ENCODE results near the gene TCF7L1. TPM values are rescaled to one million over a fixed set of nuclear protein-coding genes. Genes with fewer than 3 reads are reported as not detected.

Gene TCF7L1
- total and polyA plus RNA-seq, 5 donors, result 12.0 to 13.8 (median 12.9) TPM

- ATAC-seq, result no peak
- H3K9me3 ChIP-seq (ENCODE audit: control insufficient read depth, low read length), result no peaks in the 10 kb centered on the region
- intact Hi-C loops (cut with DNase I), result no loop called here
- H3K4me1 ChIP-seq (ENCODE audit: control insufficient read depth, insufficient read depth, low read length), result peaks cover 21% of the 10 kb centered on the region
- WGBS, result 97% methylated on average over 9 of the region's 9 CpGs
- DNase-seq, result no peak
- no peak overlapping the region for H3K27ac ChIP-seq (ENCODE audit: low read length)
- no peaks in the 10 kb centered on the region for H3K27me3 ChIP-seq (ENCODE audit: control insufficient read depth, insufficient read depth)
- no peak overlapping the region for H3K4me3 ChIP-seq (ENCODE audit: low read length)
Measured at GRCh38 chr2:85184231-85184630, 51.0 kb downstream of the TCF7L1 start.

GRCh38 chr2:85184990-85185389 lies 51.8 kb downstream of the TCF7L1 start:
- Histone ChIP-seq H3K4me1 (ENCODE audit: control insufficient read depth, insufficient read depth, low read length) (peaks cover 17% of the 10 kb centered on the region), H3K27ac (ENCODE audit: low read length) (no peak overlapping the region), H3K27me3 (ENCODE audit: control insufficient read depth, insufficient read depth) (no peaks in the 10 kb centered on the region), H3K4me3 (ENCODE audit: low read length) (no peak overlapping the region), H3K9me3 (ENCODE audit: control insufficient read depth, low read length) (no peaks in the 10 kb centered on the region)
- WGBS, result 96% methylated on average over 6 of the region's 6 CpGs
- ATAC-seq, result no peak
- no peak for DNase-seq
- intact Hi-C loops (cut with DNase I), result no loop called here

- DNase-seq, result no peak
- WGBS, result 82% methylated on average over 7 of the region's 7 CpGs
- H3K4me1 ChIP-seq (ENCODE audit: control insufficient read depth, insufficient read depth, low read length), result peaks cover 13% of the 10 kb centered on the region
- no peak for ATAC-seq
- H3K4me3 ChIP-seq (ENCODE audit: low read length), result no peak overlapping the region
- intact Hi-C loops (cut with DNase I), result no loop called here
- no peaks in the 10 kb centered on the region for H3K27me3 ChIP-seq (ENCODE audit: control insufficient read depth, insufficient read depth)
- H3K9me3 ChIP-seq (ENCODE audit: control insufficient read depth, low read length), result no peaks in the 10 kb centered on the region
- H3K27ac ChIP-seq (ENCODE audit: low read length), result no peak overlapping the region
Measured at GRCh38 chr2:85185431-85185940, 52.3 kb downstream of the TCF7L1 start.

GRCh38 chr2:85187069-85187468 lies 53.9 kb downstream of the TCF7L1 start:
- H3K27me3 ChIP-seq (ENCODE audit: control insufficient read depth, insufficient read depth), result no peaks in the 10 kb centered on the region

GRCh38 chr2:85188852-85189251 lies 55.7 kb downstream of the TCF7L1 start:
- H3K27me3 ChIP-seq (ENCODE audit: control insufficient read depth, insufficient read depth), result no peaks in the 10 kb centered on the region
- no peak overlapping the region for H3K4me3 ChIP-seq (ENCODE audit: low read length)
- intact Hi-C loops (cut with DNase I), result no loop called here
- DNase-seq (no peak), ATAC-seq (no peak)
- H3K4me1 ChIP-seq (ENCODE audit: control insufficient read depth, insufficient read depth, low read length), result peaks cover 2% of the 10 kb centered on the region
- WGBS, result 41% methylated on average over 5 of the region's 5 CpGs
- H3K9me3 ChIP-seq (ENCODE audit: control insufficient read depth, low read length), result no peaks in the 10 kb centered on the region
- H3K27ac ChIP-seq (ENCODE audit: low read length), result no peak overlapping the region

More at GRCh38 chr2:85187069-85187468, 53.9 kb downstream of the TCF7L1 start:
- H3K4me3 ChIP-seq (ENCODE audit: low read length), result no peak overlapping the region
- H3K4me1 ChIP-seq (ENCODE audit: control insufficient read depth, insufficient read depth, low read length), result peaks cover 2% of the 10 kb centered on the region
- no peak overlapping the region for H3K27ac ChIP-seq (ENCODE audit: low read length)
- ATAC-seq (no peak), DNase-seq (no peak)
- 71% methylated on average over 2 of the region's 2 CpGs for WGBS
- no peaks in the 10 kb centered on the region for H3K9me3 ChIP-seq (ENCODE audit: control insufficient read depth, low read length)
- intact Hi-C loops (cut with DNase I), result no loop called here

- 76% methylated on average over 12 of the region's 12 CpGs for WGBS
- Histone ChIP-seq H3K27me3 (ENCODE audit: control insufficient read depth, insufficient read depth) (no peaks in the 10 kb centered on the region), H3K4me3 (ENCODE audit: low read length) (no peak overlapping the region), H3K4me1 (ENCODE audit: control insufficient read depth, insufficient read depth, low read length) (peaks cover 2% of the 10 kb centered on the region), H3K9me3 (ENCODE audit: control insufficient read depth, low read length) (no peaks in the 10 kb centered on the region), H3K27ac (ENCODE audit: low read length) (no peak overlapping the region)
- no peak for DNase-seq
- intact Hi-C loops (cut with DNase I), result no loop called here
- ATAC-seq, result no peak
Measured at GRCh38 chr2:85189606-85190270, 56.5 kb downstream of the TCF7L1 start.

- Histone ChIP-seq H3K27ac (ENCODE audit: low read length) (no peak overlapping the region), H3K27me3 (ENCODE audit: control insufficient read depth, insufficient read depth) (no peaks in the 10 kb centered on the region), H3K4me3 (ENCODE audit: low read length) (no peak overlapping the region), H3K4me1 (ENCODE audit: control insufficient read depth, insufficient read depth, low read length) (peaks cover 2% of the 10 kb centered on the region), H3K9me3 (ENCODE audit: control insufficient read depth, low read length) (no peaks in the 10 kb centered on the region)
- intact Hi-C loops (cut with DNase I), result no loop called here
- peak; percentile 26 to 40 for ATAC-seq
- peak in 1 of 3 donors; percentile 56 for DNase-seq
- WGBS, result 64% methylated on average over 2 of the region's 2 CpGs
Measured at GRCh38 chr2:85191157-85191556, 58.0 kb downstream of the TCF7L1 start.

- Histone ChIP-seq H3K4me1 (ENCODE audit: control insufficient read depth, insufficient read depth, low read length) (peaks cover 3% of the 10 kb centered on the region), H3K4me3 (ENCODE audit: low read length) (no peak overlapping the region), H3K27me3 (ENCODE audit: control insufficient read depth, insufficient read depth) (no peaks in the 10 kb centered on the region), H3K27ac (ENCODE audit: low read length) (no peak overlapping the region), H3K9me3 (ENCODE audit: control insufficient read depth, low read length) (no peaks in the 10 kb centered on the region)
- ATAC-seq, result no peak
- WGBS, result 88% methylated on average over 8 of the region's 8 CpGs
- intact Hi-C loops (cut with DNase I), result no loop called here
- DNase-seq, result no peak
Measured at GRCh38 chr2:85194780-85195480, 61.7 kb downstream of the TCF7L1 start.

GRCh38 chr2:85195956-85196355 lies 62.8 kb downstream of the TCF7L1 start:
- H3K27me3 ChIP-seq (ENCODE audit: control insufficient read depth, insufficient read depth), result no peaks in the 10 kb centered on the region
- 63% methylated on average over 5 of the region's 5 CpGs for WGBS
- no peak overlapping the region for H3K27ac ChIP-seq (ENCODE audit: low read length)
- no peaks in the 10 kb centered on the region for H3K9me3 ChIP-seq (ENCODE audit: control insufficient read depth, low read length)
- no peak overlapping the region for H3K4me3 ChIP-seq (ENCODE audit: low read length)
- DNase-seq (no peak), ATAC-seq (peak in 1 of 2 donors; percentile 46)
- peaks cover 3% of the 10 kb centered on the region for H3K4me1 ChIP-seq (ENCODE audit: control insufficient read depth, insufficient read depth, low read length)
- intact Hi-C loops (cut with DNase I), result no loop called here

- 55% methylated on average over 3 of the region's 3 CpGs for WGBS
- H3K4me1 ChIP-seq (ENCODE audit: control insufficient read depth, insufficient read depth, low read length), result peaks cover 3% of the 10 kb centered on the region
- no peak overlapping the region for H3K4me3 ChIP-seq (ENCODE audit: low read length)
- no peak overlapping the region for H3K27ac ChIP-seq (ENCODE audit: low read length)
- DNase-seq (no peak), ATAC-seq (peak; percentile 74 to 88)
- intact Hi-C loops (cut with DNase I), result no loop called here
- H3K9me3 ChIP-seq (ENCODE audit: control insufficient read depth, low read length), result no peaks in the 10 kb centered on the region
- H3K27me3 ChIP-seq (ENCODE audit: control insufficient read depth, insufficient read depth), result no peaks in the 10 kb centered on the region
Measured at GRCh38 chr2:85199698-85200097, 66.5 kb downstream of the TCF7L1 start.

- Histone ChIP-seq H3K27ac (ENCODE audit: low read length) (no peak overlapping the region), H3K4me3 (ENCODE audit: low read length) (no peak overlapping the region), H3K27me3 (ENCODE audit: control insufficient read depth, insufficient read depth) (no peaks in the 10 kb centered on the region), H3K4me1 (ENCODE audit: control insufficient read depth, insufficient read depth, low read length) (peaks cover 8% of the 10 kb centered on the region), H3K9me3 (ENCODE audit: control insufficient read depth, low read length) (no peaks in the 10 kb centered on the region)
- 97% methylated on average over 1 of the region's 1 CpG for WGBS
- intact Hi-C loops (cut with DNase I), result no loop called here
- ATAC-seq (no peak), DNase-seq (no peak)
Measured at GRCh38 chr2:85209887-85210286, 76.7 kb downstream of the TCF7L1 start.

Measured in right cardiac atrium (tissue), 5 donors.